Body of pancreas (tissue), 4 donors: ENCODE data around the gene ARHGAP29.

ENCODE experiments used
- POLR2A ChIP-seq, 3 donors: fragments of 450-650 bp; IDR thresholded peaks; one replicate each; pipeline ENCODE4 v1.6.1; 2016; ENCODE audit warnings: antibody characterized with exemption in 3 of 3, mild to moderate bottlenecking in 2 of 3
- TF ChIP-seq, protein P1 (sequence below), 7 experiments: fragments of 450-650 bp in 4 of 7; fragments of 200-600 bp in 3 of 7; sonication (generic) in 3 of 7; IDR thresholded peaks; one replicate each; pipeline ENCODE4 v1.5.1; 2016 to 2019; ENCODE audit warnings: antibody characterized with exemption in 7 of 7

DNA sequence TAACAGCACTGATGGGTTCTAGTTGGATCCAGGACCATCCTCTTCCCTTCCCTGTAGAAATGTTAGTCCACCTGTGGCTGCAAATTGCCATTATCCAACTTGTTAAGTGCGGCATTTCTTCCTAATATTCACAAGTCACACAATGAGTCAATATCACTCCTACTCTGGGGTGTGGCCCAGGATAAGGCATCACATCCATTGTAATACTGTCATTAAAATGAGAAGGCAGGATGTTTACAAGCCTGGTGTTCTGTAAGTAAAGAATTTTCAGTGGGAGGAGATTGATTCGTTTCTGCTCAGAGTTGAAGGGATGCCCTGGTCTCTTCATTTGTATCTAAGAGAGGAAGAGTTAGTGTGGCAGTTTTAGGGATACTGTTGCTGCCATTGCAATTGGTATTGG is 18.1 kb upstream of the ARHGAP29 start:
- TF ChIP-seq, protein P1, sequence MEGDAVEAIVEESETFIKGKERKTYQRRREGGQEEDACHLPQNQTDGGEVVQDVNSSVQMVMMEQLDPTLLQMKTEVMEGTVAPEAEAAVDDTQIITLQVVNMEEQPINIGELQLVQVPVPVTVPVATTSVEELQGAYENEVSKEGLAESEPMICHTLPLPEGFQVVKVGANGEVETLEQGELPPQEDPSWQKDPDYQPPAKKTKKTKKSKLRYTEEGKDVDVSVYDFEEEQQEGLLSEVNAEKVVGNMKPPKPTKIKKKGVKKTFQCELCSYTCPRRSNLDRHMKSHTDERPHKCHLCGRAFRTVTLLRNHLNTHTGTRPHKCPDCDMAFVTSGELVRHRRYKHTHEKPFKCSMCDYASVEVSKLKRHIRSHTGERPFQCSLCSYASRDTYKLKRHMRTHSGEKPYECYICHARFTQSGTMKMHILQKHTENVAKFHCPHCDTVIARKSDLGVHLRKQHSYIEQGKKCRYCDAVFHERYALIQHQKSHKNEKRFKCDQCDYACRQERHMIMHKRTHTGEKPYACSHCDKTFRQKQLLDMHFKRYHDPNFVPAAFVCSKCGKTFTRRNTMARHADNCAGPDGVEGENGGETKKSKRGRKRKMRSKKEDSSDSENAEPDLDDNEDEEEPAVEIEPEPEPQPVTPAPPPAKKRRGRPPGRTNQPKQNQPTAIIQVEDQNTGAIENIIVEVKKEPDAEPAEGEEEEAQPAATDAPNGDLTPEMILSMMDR (IDR thresholded peaks at IDR 0.05), result no peak
- TF ChIP-seq POLR2A (IDR thresholded peaks at IDR 0.05), result no peak
